HPDE6-E6E7 (cell line): Measurements from ENCODE around the gene EHD4.
A peak's percentile ranks its signal among the peaks of the same experiment; 100 is the strongest.

ENCODE experiments used
- DNase-seq: peaks from one replicate; pipeline ENCODE4 v3.0.0; 2011; ENCODE audit warnings: missing footprints; ENCODE audit errors: extremely low spot score

The EHD4 gene

DNA sequence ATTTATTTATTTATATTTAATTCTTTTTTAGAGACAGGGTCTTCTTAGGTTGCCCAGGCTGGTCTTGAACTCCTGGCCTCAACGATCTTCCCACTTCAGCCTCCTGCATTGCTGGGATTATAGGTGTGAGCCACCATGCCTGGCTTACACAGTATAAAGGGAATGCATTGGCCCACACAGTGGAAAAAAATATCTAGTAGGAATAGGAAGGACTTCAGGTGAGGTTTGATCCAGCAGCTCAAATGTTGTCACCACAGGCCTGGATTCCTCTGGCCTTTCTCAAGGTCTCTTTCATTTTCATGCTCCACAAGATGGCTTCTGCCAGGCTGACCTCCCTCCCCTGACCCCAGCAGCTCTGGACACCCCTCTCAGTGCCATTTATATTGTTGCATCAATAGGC is 76.4 kb downstream of the EHD4 start:
- DNase-seq: no peak

- no peak for DNase-seq
Observed at GRCh38 chr15:41895491-41895890, 76.9 kb downstream of the EHD4 start.

GRCh38 chr15:41894791-41895463 is 77.4 kb downstream of the EHD4 start:
- DNase-seq: peak; percentile 88

- DNase-seq: no peak
Observed at GRCh38 chr15:41894251-41894790, 78.0 kb downstream of the EHD4 start.

DNA sequence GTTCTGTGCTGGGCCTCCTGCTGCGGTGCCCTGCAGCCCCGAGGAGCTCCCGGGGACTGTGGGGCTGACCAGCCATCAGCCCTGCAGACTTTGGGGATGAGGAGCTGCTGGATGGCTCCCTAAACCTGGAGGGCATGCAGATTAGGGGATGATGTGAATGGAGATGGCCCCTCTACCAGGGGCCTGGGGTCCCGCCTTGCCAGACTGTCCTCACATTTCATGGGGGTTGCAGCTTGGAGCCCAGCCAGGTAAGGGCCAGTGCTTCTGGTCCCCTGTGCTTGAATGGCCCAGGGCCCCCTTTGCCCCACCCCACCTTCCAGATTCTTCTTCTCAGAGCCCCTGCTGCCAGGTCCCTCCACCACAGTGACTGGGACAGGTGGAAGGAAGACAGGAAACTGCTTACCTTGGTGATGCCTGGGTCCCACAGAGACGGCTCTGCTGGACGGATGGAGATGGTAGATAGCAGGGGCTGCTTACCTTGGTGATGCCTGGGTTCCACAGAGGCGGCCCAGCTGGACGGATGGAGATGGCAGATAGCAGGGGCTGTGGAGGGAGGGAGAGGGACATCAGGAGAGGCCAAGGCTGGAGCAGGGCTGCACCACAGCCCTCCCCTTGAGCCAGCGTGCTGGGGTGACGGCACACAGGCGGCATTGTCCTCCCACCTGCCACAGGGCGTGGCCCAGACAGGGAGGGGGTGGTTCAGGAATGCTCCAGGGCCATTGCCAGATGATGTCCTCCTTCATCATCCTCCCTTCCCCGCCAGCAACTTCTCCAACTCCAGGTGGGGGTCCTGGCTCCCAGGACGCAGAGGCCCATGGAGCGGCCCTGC is 78.7 kb downstream of the EHD4 start, which contains the start of gene SPTBN5:
TSS of gene SPTBN5 (minus strand) at position 632 of the 829 bp plus-strand sequence. CDS start at position 76, 556 bp downstream.
- DNase-seq: no peak

- DNase-seq: no peak
Observed at GRCh38 chr15:41892621-41893421, 79.5 kb downstream of the EHD4 start.

DNA sequence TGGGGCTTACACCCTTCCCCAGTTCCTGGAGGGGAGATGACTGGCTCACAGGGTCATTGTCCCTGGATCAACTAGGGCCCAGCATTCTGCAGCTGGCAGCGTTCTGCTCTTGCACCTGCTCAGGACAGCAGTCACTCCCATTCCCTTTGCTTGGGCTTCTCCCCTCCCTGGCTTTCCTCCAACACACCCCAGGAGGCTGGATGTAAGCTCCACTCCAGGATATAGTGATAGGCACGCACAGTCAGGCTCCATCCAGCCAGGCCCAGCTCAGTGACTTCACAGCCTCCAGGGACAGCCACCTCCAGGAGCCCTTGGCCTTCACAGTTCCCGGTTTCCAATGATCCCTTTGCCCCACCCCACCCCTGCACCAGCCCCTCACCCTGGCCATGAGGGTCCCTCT is 80.4 kb downstream of the EHD4 start:
- DNase-seq: no peak

- no peak for DNase-seq
Observed at GRCh38 chr15:41891226-41891625, 81.1 kb downstream of the EHD4 start.

- no peak for DNase-seq
Observed at GRCh38 chr15:41890050-41890690, 82.2 kb downstream of the EHD4 start.

DNA sequence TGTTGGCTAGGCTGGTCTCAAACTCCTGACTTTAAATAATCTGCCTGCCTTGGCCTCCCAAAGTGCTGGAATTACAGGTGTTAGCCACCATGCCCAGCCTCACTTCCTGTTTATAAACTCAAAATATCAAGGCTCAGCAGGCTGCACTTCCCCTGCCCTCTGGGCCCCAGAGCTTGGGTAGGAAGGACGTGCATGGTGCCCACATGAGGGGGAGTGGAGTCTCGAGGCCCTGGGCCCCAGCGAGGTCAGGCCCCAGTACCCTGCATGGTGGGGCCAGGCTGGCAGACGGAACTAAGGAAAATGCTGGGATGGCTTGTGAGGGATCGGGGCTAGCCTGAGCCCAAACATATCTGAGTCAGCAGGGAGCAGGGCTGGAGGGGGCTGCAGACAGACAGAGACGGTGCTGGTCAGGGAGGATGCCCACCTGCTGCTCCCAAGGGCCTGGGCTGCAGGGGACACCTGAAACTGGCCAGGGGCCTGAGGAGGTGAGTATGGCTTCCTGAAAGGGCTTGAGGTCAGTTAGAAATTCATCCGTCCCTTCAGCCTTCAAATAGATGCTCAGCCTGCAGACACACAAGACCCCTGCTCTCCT is 83.6 kb downstream of the EHD4 start:
- DNase-seq: no peak

DNA sequence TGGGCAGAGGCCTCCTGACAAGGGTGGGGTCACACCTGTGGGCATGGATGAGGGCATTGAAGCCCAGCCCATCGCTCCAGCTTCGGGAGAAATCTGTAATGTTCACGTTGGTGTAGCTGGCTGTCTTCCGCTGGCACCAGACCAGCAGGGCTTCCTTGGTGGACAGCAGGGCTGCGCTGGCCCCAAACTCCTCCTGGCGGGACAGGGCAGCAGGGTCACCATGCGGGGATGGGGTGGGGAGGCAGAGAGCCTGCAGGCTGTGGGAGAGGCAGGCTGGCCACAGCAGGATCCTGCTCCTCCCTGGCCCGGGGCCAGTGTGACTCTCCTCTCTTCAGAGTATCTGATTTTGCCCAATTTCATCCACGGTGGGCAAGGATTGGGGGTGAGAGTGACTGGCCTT is 84.5 kb downstream of the EHD4 start:
- no peak for DNase-seq

DNA sequence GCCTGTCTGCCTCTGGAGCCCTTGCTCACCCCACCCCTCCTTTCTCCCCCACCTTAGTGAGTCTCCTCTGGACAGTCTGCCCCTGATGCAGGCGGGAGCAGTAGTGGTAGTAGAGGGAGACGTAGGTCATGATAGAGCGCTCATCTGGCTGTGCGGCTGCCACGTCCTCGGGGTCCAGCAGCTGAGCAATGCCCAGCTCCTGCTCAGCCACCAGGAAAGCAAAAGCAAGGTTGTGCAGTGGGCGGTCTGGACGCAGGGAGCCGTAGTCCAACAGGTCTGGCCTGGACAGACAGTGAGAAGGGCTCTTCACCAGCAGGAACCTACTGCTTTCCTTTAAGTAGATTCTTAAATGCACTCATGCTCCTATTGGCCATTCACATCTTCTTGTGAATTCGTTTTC is 85.2 kb downstream of the EHD4 start:
- no peak for DNase-seq

- DNase-seq: no peak
Observed at GRCh38 chr15:41886741-41887140, 85.6 kb downstream of the EHD4 start.

DNA sequence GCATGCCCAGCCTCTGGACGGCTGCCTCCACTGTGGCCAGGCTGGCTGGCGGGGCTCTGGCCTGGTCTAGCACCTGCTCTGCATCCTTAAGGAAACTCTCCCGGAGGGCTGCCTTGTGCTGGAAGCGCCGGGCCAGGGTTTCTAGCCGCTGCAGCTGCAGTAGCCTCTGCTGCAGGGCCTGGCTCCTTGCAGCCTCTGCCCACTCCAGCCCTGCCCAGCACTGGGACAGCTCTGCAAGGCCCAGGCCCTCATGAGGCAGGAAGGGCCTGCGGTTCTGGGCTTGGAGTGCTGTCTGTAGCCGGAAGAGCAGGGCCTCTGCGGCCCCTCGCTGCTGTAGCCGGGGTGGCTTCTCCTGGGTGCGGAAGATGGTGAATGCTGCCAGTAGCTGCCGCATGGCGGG is 86.5 kb downstream of the EHD4 start:
- no peak for DNase-seq

DNA sequence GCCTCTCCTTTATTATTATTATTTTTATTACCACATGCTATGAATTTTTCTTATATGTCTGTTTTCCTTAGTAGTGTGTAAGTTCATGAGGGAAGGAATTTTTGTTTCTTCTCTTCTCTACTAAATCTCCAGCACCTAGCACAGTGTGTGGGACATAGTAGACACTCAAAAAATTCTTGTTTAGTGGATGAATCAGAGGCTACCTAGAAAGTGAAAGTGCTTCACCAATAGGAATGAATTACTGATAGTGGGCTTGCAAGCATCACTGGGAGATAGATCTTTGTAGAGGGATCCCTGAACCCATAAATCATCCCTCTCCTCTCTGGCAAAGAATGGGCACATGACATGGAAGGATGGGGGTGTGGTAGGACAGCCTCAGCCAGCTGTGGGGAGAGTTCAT is 87.0 kb downstream of the EHD4 start:
- DNase-seq: no peak

DNA sequence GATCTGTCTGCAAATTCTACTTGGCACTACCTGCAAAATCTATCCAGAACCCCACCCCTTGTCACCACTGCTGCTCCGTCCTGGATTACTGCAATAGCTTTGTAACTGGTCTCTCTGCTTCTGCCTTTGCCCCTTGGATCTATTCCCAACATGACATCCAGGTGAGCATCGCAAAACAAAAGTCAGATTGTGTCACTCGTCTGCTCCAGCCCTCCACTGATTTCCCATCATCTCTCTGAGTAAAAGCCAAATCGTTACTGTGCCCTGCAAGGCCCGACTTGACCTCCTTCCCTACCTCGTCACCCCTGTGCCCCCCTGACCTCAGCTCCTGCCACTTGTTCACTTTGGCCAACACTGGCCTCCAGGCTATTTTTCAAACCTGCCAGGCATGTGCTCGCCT is 87.9 kb downstream of the EHD4 start:
- DNase-seq: no peak

DNA sequence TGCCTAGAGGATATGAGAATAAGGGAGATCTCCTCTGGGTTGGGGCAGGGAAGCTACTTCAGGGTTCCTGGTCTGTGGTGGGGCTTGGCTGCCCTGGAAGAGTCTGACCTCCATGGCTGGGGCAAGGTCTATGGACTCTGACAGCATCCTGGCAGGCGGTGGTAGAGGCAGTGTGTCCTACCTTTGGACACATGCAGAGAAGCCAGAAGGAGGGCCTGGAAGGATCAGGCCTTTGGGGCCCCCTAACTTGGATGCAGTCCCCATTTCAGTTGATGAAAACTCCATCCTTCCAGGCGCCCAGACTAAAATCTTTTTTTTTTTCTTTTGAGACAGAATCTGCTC is 88.9 kb downstream of the EHD4 start:
- DNase-seq: no peak

GRCh38 chr15:41882689-41883483 is 89.5 kb downstream of the EHD4 start:
- no peak for DNase-seq

DNA sequence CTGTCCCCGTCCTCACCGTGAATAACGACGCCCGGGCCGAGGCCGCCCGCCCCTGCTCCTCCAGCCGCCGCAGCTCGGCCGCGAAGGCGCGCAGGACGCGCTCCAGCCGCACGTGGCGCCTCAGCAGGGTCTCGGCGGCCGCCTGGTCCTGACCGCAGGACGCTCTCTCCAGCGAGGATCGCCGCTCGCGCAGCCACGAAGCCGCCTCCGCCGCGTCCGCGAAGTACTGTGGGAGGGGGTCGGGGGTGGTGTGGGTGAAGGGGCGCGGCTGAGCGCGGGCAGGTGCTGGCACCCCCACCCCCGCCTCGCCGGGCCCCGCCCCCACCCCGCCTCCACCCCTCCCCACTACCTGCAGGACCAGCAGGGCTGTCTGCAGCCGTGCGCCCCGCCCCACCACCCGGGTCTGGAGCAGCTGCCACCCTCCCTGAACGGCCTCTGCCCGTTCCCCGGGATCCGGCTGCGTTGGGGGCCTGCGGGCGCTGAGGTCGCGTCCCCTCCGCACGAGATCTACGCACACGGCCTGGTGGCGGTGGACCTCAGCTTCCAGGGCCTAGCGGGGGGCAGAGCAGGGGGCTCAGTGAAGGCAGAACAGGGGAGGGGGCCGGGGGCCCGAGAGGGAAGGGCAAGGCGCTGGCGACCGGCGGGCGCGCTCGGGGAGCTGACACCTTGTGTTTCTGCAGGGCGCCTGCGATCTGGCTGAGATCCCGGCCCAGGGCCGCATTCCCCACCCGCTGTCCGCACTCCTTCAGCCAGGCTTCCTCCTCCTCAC is 90.3 kb downstream of the EHD4 start:
- no peak for DNase-seq

DNA sequence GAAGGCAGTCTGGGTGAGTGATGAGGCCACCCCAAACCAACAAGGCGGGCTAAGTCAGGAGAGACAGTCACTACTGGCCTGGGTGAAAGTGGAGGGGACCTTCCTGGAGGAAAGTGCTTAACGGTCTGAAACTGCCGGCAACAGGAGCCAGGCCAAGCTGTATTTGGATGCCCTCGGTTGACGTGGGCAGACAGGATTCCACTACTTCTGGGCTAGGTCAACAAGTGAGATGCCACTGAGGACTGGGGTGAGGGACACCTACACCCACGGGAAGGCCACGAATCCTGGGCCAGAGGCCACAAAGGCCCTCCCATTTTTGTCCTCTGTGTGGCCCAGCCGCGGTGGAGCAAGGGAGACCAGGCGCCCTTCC is 90.8 kb downstream of the EHD4 start:
- DNase-seq: no peak
